Activated CD4-positive, CD25-positive, alpha-beta regulatory T cell treated with anti-CD3 and anti-CD28 coated beads, Interleukin-2, amount 50 U/mL, for 72 hours (primary cell): ENCODE results near the gene RANGAP1.

Experiments
- DNase-seq: peaks from one replicate; pipeline ENCODE4 v3.0.0; 2021

Gene RANGAP1

DNA sequence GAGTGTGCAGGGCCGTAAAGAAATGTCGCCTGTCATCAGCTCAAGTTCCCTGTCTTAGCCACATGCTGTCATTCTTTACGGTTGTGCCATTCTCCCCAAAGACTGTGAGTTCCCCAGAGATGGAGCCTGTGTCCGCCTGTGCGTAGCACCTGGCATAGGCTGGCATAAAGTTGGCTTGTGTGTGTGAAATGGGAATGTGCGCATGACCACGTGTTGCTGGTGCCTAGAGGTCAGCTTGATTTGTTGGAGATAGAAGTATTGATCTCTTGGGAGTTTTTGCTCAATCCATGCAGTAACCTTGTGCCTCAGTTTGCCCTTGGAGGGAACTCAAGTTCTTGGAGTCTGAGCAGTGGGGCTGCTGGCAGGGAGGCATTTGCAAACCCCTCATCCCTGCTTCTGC is 54.6 kb downstream of the RANGAP1 start:
- DNase-seq: no peak

DNA sequence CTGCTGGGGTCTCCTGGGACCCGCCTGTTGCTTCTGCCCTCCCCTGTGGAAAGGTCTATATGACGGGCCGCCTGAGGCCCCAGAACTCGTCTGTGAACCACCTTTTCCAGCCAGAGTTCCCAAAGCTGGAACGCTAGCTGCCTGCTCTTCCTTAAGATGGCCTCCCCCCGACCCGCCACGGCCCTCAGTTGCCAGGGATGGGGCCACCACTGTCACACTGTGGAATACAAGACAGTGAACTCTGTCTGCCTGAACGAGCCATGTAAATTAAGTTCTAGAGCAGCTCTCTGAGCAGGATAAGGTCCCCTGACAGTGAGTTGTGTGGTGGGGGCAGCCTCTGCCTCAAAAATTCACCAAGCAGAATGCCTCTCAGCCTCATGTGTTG is 55.6 kb downstream of the RANGAP1 start:
- DNase-seq: no peak

GRCh38 chr22:41229730-41230400 is 56.1 kb downstream of the RANGAP1 start:
- DNase-seq: no peak

DNA sequence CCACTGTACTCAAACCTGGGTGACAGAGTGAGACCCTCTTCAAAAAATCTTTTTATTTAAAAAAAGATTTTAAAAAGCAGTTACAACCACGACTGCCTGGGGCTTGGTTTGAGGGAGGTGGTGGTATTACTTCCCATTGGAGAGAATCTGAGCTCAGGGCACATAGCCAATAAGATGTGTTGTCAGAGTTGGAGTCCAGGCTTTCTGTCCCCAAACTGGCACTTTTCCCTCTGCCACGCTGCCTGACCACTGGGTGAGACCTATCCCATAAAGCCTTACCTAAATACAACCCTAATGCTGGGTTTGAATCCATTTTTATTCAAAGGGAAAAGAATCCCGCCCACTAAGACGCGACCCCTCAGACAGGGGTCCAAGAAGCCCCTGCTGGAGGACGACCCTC is 56.8 kb downstream of the RANGAP1 start:
- DNase-seq: no peak

GRCh38 chr22:41226723-41227655 is 59.0 kb downstream of the RANGAP1 start:
- no peak for DNase-seq

- DNase-seq: no peak
These were observed 62.5 kb downstream of the RANGAP1 start for GRCh38 chr22:41223535-41223934.

- no peak for DNase-seq
These were observed 63.0 kb downstream of the RANGAP1 start for GRCh38 chr22:41222846-41223507.

DNA sequence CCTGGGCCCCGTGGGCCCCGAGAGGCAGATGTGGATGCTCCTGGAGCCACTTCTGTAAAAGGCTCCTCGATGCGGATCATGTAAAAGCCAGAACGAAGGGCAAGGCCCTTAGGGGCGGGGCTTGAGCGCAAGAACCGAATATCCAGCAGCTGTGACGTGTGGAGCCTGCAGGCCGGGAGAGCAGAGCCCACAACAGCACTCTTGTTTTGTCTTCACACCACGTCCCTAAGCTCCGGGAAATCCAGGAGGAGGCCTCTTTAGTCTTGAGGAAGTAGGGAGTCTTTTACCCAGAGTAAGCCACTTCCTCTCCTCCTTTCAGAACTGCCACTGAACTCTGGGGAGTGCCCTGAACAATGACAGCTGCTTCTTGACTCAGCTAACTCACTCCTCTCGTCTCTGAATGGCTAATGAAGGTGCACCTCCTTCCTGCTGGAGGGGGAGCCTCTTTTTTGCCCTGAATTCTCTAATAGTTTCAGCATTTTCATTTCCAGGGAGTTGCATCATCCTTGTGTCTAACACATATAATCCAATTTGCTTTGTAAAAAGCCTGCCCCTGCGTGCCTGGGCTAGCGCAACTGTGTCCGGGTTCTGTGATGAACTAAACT is 68.3 kb downstream of the RANGAP1 start:
- peak; percentile 40 for DNase-seq

DNA sequence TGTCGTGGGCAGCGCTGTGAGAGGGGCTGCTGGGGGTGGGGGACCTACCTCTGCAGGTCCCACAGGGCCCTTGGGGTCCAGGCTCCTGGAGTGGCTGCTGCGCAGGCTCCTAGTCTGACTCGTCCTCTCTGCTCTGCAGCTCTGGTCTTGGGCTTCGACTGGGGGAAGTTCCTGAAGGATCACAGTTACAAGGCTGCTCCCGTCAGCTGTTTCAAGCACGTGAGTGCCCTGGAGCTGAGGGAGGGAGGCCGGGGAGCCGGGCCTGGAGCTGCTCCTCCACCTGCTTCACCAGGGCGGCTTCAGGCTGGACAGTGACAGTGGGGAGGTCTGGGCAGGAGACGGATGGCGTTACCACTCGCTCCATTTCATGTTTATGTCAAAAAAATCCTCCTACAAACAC is 69.0 kb downstream of the RANGAP1 start:
- DNase-seq: no peak

DNA sequence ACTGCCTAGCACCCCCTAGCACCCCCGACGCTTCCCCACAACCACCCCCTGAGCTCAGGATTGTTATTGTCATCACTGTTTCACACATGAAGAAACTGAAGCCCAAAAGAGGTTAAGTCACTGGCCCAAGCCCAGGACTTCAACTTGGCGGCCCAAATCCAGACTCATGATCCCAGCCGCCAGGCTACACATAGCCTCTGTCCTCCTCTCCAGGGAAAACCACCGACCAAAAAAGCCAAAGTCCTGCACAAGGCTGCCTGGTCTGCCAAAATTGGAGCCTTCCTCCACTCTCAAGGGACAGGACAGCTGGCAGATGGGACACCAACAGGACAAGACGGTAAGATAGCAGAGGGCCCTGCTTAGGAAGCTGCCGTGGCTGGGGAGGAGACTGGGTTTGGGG is 70.1 kb downstream of the RANGAP1 start:
- DNase-seq: no peak

DNA sequence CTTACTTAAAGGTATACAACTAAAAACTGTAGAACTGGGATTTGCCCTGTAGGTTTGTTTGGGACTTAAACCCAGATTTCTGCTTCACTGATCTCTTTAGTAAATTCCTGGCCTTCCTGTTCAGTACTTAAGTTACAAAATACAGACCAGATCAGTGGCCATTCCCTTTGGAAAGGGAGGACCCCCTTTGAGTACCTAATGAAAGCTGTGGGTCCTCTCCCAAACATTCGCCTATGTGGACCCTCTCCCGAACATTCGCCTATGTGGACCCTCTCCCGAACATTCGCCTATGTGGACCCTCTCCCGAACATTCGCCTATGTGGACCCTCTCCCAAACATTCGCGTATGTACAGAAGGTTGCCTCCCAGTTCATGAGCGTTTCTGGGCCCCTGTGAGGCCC is 70.6 kb downstream of the RANGAP1 start:
- no peak for DNase-seq

DNA sequence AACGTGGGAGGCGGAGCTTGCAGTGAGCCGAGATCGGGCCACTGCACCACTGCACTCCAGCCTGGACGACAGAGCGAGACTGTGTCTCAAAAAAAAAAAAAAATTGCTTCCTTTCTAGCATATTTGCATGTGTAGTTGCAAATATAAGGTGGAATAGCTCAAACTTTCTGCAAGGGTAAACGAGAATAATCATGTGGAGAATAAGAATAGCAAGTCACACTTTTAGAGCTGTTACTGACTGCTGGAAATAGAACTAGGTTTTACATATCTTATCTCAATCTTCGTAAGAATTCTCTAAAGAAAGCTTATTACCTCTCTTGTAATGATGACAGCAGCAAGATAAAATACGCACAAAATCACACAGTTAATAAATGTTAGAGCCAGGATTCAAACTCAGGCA is 79.3 kb downstream of the RANGAP1 start:
- DNase-seq: no peak

DNA sequence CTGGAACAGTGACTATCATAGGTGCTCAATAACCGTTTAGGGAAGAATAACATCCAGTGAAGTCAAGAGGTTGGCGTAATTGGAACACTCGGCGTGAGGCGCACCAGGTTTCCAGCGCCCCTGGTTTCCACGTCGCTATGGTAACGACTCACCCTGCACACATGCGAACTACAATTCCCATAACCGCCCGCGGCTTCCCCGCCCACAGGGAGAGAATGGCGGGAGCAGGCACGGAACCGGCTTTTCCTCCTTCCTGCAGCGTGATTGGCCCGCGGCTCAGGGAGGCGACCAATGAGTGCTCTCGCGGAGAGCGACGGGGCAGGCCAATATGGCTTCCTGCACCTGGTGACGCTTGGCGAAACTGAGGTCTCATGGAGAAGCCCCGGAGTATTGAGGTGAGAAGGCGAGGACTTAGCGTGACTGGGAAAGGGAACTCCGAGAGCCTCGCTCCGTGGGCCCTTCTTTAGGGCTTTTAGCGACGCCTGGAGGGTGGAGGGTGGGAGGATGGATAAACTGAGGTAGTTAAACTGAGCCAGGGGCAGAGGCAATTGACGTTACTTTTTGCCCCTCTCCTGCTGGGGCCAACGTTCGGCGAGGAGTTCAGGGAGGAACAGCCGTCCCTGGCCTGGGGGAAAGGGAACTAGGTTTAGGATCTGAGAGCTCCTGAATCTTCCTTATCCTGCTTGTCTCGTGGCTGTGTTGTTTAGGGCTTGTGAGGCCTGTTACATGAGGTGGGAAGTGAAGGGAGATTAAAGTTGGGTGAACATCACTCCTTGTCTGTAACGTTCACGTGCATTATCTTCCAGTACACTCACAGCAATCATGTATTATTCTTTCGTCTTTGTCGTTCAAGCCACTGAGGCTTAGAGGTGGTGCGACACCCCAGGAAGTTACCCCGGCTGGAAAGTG is 80.7 kb downstream of the RANGAP1 start, which contains the start of gene L3MBTL2:
L3MBTL2 (plus strand) TSS at position 321 of the 909 bp plus-strand sequence; CDS start at position 372, 51 bp downstream.
- peak; percentile 97 for DNase-seq

DNA sequence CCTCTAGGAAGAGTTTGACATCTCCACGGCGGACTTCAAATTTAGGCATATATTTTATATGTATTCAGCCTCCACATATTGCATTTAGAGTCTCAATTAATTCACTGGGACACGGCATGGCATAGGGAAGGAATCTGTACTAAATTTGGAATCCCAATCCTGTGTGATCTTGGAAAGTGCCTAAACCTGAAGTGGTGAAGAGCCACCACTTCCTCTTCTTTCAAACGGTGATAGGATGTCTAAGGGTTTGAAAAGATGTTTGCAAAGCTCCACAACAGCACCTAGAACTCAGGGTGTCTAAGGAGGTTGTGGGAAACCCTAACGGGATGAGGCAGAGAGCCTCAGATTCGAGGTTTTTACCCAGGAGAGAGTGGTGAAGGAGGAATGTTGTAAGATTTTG is 81.9 kb downstream of the RANGAP1 start:
- DNase-seq: no peak

- no peak for DNase-seq
These were observed 82.9 kb downstream of the RANGAP1 start for GRCh38 chr22:41203118-41203517.

DNA sequence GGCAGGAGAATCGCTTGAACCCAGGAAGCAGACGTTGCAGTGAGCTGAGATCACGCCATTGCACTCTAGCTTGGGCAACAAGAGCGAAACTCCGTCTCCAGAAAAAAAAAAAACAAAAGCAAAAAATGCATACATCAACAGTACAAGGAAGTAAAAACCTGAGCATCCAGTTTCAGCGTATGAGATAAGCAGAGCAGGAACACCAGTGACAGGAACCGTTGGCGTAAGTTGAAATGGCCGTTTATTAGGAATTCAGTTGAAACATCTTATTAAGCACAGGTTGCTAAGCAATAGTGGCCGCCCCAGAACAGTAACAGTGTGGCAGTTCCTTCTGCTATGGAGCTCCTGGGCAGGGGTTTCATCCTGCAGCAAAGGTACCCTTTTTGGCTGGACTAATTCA is 84.8 kb downstream of the RANGAP1 start:
- no peak for DNase-seq

DNA sequence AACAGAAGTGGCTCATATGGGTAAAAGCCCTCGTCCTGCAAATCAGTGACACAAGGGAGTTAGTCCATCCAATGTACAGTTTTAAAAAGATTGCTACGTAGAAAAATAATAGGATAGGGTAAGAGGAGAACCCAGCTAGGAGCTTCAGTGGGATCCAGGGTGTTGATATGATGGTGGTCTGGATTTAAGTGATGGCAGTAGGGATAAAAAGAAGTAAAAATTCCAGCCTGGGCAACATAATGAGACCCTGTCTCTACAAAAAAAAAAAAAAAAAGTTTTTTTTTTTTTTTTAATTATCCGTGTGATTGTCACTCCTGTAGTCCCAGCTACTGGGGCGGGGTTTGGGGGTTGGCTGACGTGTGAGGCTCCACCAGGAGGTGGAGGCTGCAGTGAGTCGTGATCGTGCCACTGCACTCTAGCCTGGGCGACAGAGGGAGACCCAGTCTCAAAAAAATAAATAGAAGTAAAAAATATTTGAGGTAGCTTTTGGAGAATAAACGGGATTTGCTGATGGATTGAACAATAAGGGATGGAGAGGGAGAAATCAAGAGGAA is 87.9 kb downstream of the RANGAP1 start:
- peak; percentile 51 for DNase-seq

DNA sequence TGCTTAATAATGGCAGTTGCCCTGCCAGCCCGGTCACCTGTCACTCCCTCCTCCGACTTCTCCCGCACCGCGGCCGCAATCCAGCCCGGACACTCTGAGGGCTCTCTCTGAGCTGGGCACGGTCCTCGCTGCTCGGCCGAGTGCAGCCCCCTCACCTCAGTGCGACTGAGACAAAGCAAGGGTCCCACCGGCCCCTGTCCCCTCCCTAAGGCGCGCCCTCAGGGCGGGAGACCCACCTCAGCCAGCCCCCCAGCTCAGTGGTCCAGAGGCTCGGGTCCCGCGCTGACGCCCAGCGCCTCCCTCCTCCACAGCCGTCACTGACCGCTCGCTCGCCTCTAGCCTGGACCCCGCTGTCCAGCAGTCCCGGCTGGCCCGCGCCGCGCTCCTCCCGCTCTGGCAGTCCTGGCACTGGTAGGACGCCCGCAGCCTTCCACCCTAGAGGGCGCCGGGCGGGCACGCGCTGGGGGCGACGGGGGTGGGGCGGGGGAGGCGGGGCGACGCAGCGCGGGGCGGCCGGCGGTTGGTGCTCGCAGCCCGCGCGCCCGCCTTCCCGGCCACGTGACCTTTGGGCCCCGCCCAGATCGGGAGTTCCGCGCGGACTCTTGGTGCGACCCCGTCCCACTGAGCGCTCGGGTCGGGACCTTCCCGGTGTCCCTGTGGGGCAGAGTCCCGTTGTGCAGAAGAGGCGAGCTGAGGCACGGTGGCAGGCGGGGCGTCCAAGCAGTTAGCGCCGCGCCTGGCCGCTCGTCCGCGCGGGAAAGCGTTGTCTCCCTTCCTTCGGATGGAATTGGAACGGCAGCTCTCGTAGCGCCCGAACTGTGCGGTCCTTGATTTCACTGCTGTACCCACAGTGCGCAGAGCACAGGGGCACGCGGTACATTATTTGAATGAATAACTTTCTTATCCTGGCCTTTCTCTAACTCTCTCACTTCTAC is 88.7 kb downstream of the RANGAP1 start:
- DNase-seq: peak; percentile 83
